GM19240 (cell line): Measurements from ENCODE around the gene SETD3.

Experiments
- DNase-seq: peaks from one replicate; pipeline ENCODE4 v3.0.0; 2011; ENCODE audit warnings: low spot score; ENCODE audit not compliant: insufficient read length

The SETD3 gene

DNA sequence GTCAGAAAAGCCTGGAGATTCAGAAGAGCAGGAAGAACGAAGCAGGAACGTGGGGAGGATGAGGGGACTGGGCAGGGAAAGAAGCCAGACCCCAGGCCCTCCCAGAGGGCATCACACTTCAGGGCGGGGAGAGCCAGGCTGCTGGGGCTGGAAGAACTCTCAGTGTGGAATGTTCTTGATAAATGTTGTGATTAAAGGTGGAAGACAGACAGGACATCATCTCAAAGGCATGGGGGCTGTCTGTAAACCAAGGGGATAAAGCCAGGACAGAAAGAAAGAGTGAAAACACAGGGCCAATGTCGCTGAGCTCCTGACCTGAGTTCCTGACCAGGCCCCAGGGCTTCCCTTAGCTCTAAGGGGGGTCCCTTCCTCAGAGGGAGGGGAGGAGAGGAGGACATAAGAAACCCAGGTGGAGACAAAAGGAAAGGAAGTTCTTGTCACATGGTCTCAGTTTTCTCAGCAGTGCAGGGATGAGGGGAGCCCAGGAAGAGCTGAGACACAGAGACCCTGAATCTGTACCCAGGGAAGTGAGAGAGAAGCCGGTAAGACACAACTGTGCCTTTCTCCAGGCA lies 56.3 kb downstream of the SETD3 start:
- DNase-seq: no peak

DNA sequence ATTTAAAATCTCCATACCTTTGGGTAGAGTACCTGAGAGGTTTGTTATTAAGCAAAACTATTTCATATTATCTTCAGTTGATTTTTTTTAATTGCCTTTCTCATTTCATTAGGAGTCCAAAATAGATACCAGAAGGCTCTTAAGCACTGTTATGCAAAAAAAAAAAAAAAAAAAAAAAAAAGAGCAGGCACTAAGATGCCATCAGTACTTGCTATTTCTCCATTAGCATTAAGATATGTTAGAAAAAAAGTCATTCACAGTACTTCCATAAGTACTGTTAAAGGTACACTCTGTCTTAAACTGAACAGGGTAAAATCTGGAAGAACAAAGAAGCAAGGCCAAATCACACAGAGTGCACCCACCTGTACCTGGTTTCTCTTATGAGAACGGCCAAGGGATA lies 57.2 kb downstream of the SETD3 start:
- DNase-seq: no peak

DNA sequence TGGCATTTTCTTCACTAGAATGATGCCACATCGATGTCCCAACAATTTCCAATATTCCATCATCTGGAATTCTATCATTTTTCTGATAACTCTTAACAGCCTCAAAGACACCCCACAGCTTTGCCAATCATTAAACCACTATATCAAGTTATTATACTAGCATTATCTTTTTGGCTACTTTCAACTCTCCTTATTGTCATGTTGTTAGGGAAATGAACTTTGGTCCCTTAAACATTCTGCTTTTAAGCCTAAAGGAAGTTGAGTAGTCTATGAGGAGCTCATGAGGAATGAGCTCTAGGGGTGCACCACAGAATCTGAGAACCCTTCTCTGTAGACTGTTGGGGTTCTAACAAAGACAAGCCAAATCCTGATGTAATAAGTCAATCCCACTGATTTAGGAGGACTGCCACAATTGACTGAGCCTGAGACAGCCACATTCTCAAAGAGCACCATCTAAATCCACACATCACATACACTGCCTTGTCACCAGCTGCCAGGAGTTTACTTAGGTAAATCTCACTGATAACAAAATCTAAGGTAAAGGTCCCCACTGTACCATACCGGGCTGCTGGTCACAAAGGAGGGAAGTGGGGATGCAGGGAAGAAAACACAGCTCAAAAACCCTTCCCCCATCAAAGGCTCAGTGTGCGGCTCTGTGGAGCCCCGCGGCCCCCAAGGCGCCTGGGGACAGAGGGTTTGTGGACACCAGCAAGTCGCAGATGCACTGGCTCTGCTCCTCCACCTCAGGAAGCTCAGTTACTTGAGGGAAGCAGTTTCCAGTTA lies 58.2 kb downstream of the SETD3 start:
- no peak for DNase-seq

DNA sequence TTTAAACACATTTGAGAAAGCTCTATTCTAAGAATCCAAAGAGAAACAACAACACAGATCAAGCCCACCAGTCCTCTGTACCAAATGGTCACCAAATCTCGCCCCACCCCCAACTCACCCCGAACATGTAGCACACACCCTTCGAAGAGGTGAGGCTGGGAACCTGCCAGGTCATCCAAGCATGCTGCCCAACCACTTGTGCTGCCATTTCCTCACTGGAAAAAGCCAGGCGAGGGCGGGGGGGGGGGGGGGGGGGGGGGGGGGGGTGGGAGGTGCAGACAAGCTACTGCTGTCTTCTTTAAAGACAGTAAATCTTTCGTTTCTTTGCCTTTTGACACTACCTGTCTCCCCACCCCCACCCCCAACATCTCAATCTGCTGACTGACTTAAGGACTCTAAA lies 59.9 kb downstream of the SETD3 start:
- DNase-seq: no peak

DNA sequence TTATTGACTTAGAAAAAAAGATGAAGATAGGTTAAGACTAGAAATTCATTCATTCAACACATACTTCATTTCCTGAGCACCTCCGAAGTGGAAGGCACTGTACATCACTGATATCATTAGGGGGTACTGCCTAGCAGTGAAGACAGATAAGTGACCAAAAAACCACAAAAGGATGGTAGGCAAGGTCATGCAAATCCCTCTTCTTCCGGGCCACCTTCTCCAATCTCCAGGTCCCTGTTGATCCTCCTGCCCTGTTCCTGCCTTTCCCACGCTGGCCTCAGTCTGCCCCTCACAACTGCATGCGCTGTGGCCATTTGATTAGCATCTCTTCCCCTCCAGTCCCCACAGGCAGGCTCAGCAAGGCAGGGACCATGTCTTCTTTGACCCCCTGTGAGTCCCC lies 60.8 kb downstream of the SETD3 start:
- DNase-seq: no peak

DNA sequence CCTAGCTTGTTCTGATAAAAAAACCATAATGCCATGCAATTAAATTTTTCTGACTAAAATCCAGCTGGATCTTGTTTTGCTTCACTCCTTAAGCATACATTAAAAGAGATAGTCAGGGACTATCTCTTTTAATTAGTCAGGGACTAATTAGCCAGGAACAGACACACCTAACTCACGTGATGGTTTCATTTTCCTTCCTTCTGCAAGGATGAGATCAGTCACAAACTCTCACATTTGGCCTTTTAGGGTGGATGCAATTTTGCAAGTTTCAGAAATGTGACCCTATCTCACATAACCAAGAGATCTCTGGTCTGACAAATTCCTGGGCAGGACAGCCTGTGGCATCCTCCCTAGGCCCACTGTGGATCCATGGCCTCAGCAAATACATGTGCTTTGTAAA lies 62.4 kb downstream of the SETD3 start:
- no peak for DNase-seq

DNA sequence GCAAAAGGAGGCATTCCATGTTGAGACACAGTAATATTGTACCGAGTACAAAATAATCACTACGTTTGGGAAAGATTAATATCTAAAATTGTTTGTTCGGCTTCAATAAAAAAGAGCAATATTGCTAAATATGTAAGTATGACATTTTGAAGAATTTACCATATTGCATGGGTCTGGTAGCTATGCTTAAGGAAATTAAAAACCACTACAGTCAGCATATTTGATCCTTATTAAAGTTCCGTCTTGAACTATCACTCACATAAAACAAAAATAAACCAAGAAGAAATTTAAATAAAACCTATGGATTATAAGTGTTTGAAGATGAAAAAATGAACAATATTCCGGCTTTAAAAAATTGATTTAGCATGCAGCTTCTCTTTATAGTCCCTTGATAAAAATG lies 63.8 kb downstream of the SETD3 start:
- no peak for DNase-seq

DNA sequence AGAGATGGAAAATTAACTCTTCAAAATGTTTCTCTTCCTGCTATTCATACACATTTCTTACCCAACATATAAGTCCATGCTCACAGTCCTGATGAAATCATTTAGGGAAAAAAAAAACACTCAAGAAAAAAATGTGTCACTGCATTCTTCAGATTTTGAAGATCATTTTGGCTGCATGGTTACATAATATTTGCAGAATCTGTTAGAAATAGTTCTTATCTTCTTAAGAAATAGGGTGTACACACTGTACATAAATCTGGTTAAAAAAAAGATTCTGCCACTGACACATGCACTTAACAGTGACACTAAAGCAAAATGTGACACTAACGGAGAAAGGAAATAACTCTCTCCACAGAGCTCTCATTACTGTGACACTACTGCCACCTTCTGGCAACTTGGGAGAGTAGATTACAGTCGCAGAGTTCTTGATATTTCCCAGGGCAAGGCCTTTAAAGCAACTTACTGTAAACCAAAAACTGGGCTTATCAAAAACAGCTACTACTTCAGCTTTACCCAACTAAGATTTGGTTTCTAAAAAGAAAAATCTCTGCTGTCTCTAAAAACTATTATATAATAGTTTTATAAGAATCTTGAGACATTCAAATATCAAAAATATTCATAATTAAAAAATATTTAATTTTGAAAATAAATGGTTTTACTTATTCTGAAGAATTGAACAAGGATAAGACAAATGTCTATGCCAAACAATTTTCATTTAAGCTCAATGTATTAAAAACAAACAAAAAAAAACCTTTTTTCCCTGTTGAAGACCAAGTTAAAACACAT lies 65.0 kb downstream of the SETD3 start:
- peak; percentile 60 for DNase-seq

DNA sequence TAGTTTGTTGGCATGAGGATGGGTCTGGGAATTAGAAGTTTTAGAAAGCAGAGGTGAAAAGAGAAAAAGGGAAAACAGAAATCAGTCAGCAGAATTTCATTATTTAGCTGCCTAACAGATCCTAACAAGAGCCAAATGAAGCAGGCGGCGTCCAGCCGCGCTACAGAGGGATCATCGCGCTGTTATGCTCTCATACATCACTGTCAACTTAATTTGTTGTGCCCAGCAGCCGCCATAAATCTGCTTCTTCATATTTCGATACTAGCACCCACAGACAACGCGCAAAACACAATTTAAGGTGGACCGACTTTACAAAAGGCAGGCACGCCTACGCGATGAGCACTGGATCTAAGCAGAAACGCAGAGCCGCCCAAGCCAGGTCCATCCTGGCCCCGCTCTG lies 66.7 kb downstream of the SETD3 start:
- no peak for DNase-seq

DNA sequence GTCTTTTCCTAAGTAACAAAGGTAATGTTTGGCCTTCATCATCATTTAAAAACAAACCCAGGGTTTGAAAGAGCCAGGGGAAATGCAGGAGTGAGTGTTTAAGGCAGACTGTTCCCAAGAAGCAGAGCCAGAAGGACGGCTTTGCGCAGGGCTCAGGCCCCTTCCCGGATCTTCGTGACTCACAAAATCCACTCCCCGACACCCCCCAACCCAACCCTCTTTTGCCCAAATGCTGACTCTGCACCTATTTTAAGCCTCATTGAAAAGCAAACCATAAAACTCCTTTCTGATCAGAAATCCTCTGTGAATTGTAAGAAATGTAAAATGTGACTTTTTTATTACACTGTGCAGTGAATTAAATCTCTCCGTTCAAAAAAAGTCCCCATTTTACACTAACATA lies 67.5 kb downstream of the SETD3 start:
- no peak for DNase-seq

DNA sequence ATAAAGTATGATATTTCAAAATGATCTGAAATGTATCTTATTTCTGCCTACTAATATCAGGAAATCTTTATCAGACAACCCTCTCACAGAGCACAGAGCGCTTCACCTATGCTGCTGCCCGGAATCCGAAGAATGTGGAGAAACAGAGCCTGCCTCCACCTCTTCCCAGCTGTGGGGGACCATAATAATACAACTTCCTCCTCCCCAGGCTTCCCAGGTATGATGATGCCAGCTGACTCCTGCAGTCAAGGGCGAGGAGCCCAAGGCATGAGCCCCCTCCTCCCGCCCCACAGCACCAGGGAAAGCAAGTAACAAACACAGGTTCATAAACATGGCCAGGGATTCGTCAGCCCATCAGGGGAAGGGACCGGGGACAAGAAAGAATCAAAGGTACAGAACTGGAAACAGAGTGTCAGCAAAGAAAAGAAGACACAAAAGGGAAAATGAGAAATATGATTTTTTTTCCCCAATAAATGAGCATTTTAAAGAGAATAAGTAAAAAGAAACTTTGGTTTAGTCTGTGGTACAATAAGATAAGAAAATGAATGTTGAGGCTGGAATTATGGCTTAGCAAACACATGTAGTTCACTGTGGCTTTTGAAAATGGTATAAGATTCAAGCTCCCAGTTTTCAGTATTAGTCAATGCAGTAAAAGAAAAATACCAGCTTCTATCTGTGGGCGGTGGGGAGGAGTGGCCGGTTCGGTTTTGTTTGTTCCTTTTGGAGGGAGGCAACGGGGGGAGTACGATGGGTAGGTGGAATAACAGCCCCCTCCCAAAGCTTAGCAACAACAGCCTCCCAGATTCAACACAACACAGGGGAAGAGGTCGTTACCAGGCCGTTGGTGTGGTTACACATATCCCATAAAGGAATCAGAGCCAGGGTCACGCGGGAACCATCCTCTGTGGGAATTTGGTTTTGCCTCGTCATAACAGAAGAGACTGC lies 68.3 kb downstream of the SETD3 start:
- no peak for DNase-seq

DNA sequence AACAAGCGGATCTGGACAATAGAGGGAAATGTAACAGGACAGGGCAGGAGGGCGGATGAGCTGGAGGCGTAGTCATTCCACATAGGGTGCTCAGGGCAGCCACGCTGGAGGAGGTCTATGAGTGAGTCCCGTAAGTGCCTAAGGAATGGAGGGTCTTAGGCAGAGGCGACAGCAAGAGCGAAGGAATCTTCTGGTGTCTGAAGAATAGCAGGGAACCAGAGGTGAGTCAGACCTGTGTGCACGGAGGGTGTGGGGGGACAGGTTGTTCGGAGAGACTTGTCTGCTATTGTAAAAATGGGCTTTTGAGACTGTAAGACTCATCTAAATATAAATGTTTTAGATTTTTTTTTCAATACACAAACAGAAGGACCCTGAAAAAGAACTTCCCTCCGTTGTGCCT lies 70.6 kb downstream of the SETD3 start:
- no peak for DNase-seq

DNA sequence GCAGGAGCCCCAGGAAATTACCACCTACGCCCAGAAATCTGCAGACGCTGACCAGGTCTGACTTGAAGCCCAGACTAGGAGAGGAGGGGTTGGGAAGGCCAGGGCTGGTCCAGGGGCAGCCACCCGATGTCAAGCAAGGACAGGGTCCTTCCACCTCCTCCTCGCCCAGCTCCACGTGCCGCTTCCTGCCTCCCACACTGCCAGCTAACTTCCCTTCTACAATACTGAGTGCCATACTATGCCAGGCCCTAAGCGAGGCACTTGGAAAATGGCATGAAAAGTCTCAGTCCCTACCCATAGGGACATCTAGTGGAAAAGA lies 71.7 kb downstream of the SETD3 start:
- no peak for DNase-seq

DNA sequence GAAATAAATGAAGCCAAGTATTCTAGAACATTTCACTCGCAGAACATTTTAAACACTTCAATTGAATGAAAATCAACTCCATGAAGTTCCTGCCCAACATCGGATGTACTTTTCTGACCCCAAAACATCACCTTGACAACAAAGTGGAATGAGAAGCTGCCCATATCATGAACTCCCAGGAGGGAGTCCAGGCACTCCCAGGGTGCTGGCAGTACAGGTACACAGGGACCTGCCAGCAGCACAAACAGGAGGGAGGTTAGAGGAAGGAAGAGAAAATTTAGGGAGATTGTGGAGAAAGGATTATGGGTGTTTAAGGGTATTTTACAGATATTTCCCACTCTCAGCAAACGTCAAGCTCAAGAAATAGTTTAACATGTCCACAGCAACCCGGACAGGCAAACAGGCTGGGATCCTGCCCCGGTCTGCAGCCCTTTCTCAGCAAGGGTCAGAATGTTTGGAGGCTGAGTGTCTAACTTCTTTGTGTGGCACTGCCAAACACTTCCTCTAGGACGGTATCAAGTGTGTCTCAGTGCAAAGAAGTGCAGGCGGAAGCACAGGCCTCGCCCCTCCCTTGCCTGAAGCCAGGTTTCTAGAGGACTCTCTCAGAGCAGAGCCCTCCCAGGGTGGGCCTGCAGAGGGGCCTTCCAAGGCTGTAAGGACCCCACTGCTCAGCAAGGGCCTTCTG lies 72.2 kb downstream of the SETD3 start:
- DNase-seq: no peak

DNA sequence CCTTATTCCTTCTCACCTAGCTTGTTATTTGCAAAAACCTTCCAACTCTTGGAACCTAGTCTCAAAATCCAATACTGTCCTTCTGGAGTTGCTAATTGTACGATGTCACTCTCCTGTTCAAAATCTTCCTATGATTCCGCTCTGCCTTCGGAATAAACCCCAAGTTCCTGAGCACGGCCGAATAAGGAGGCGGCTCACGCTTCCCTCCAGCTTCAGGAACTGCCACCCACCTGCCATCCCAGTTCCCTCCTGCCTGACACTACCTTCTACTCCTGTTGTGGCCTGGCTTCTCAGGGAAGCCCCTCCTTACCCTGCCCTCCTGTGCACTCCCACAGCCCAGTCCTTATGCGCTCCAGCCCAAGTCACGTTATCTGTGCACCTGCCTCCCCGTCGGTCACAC lies 73.2 kb downstream of the SETD3 start:
- no peak for DNase-seq

DNA sequence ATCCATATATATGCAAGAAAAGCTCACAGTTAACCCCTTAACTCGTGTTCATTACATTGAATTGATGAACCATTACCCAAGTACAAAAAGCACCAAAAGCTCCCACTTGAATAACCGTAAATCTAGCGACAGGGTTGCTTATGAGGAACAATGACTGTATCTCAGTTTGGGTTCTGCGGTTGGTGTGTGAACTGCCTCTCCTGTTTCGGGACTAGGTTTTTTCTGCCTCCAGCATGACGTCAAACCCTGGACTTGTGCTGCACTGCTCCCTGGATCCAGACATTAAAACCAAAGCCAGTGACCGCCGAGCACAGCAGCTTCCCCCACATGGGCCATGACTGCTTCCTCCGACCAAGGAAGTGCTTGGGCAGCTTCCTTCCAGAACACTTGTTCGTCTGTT lies 77.7 kb downstream of the SETD3 start:
- DNase-seq: no peak

DNA sequence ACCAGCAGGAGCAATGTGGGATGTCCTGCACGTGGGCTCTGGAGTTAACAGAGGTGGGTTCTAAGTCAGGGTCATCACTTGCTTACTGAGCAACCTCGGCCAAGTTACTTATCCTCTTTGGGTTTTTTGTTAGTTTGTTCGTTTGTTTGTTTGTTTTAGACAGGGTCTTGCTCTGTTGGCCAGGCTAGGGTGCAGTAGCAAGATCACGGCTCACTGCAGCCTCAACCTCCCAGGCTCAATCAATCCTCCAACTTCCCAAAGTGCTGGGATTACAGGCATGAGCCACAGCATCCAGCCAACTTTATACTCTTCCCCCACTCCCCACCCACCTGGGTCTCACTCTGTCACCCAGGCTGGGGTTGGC lies 78.4 kb downstream of the SETD3 start:
- no peak for DNase-seq

DNA sequence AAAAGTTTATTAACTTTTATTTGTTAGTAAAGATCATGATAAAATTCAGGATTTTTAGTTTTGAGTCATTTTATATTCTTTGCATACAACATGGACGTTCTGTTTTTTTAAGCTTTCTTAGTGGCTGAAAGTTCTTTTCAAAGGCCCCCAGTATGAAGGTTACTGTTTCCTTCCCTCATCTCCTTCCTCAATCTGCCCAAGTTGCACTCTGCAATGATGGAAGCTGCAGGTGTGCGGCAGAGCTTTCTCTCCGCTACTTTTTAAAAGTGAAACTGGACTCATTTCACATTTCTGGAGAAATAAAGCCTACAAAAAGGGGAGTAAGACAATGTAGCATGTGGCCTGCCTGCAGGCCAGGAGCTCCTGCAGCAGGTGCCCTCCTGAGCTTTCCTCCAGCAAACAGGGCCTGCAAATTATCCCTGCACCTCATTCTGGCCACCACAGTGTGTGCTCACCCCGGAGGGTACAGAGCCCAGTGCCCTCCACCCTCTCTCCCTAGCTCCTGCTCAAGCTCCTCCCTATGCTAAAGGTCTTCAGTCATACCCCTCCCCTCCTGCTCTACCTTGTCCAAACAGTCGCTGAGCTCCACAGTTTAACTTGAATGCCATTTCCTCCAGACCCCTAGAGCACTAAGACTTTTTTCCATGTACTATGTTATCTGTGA lies 78.9 kb downstream of the SETD3 start:
- no peak for DNase-seq

DNA sequence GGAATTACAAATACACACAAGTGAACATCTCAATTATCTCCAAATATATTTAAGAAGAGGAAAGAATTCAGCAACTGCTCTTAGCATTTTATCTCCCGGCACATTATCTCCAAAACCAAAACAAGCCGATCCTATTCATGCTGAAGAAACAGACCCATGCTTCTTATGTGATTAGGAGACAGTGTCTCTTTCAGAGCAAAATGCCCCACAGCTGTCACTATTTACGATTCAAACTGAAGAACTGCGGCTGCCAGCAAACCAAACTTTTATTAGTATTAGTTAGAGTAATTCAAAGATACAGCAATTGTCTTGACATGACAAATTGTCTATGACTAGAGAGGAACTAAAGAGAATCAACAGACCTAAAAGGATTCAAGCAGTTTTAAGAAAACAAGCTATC lies 79.4 kb downstream of the SETD3 start:
- DNase-seq: no peak

DNA sequence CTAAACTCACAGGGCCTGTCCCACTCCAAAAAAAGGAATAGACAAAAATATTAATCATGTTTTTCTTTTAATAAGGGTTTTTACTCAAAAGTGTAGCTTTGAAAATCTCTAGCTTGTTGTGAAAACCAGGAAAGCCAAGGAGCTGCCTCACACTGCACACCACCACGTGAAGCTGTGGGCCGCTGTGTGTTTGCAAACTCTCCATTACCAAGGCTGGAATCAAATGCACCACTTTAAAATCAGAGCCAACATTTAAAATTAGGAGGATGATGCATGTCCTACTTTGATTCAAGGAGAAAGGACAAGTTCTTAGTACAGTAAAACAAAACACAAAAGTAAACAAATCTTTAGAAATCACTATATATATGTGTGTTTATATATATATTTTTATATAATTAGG lies 83.0 kb downstream of the SETD3 start:
- no peak for DNase-seq
